UCSD-AML1 (cell line): Measurements from ENCODE around the gene ZNF830.
"Not testable (repeated sequence)": the region's sequence is repeated elsewhere in the genome, so short reads cannot be mapped to it uniquely, and the experiment has no call there.

Experiments used
- DNase-seq: peaks from one replicate; lab custom pipeline; 2025; ENCODE audit not compliant: unreplicated experiment; lab: John Stamatoyannopoulos, UW

ZNF830 gene

GRCh38 chr17:34961093-34961911 lies at the start of gene ZNF830, which contains the start of gene CCT6B:
TSS of gene ZNF830 (plus strand) at chr17:34961540. CDS start at chr17:34961567, 27 bp downstream.
TSS of gene CCT6B (minus strand) at chr17:34961460. CDS start at chr17:34961393, 67 bp downstream.
- DNase-seq: peak; percentile 88

- no peak for DNase-seq
Measured at GRCh38 chr17:34913001-34913400, 48.3 kb upstream of the ZNF830 start.

- DNase-seq: no peak
Measured at GRCh38 chr17:34916120-34916519, 45.2 kb upstream of the ZNF830 start.

GRCh38 chr17:34917381-34917780 lies 44.0 kb upstream of the ZNF830 start:
- no peak for DNase-seq

GRCh38 chr17:34920676-34921075 lies 40.7 kb upstream of the ZNF830 start:
- DNase-seq: no peak

- DNase-seq: no peak
Measured at GRCh38 chr17:34926661-34927060, 34.7 kb upstream of the ZNF830 start.

GRCh38 chr17:34930283-34930682 lies 31.1 kb upstream of the ZNF830 start:
- no peak for DNase-seq

GRCh38 chr17:34950780-34951179 lies 10.6 kb upstream of the ZNF830 start:
- DNase-seq: not testable (repeated sequence)

- DNase-seq: no peak
Measured at GRCh38 chr17:34958438-34958837, 2.9 kb upstream of the ZNF830 start.

- DNase-seq: no peak
Measured at GRCh38 chr17:34974179-34974578, 12.8 kb downstream of the ZNF830 start.

- DNase-seq: no peak
Measured at GRCh38 chr17:34974794-34975785, 13.8 kb downstream of the ZNF830 start.

GRCh38 chr17:34979153-34979552 lies 17.8 kb downstream of the ZNF830 start:
- DNase-seq: no peak

GRCh38 chr17:34979650-34980352 lies 18.5 kb downstream of the ZNF830 start:
- no peak for DNase-seq

- DNase-seq: peak; percentile 93
Measured at GRCh38 chr17:34980353-34980680, 19.0 kb downstream of the ZNF830 start, which contains the start of gene LIG3. TSS of gene LIG3 (plus strand) at chr17:34980512. CDS start at chr17:34983006, 2,494 bp downstream.

- DNase-seq: peak; percentile 88
Measured at GRCh38 chr17:34980681-34981537, 19.6 kb downstream of the ZNF830 start.

- no peak for DNase-seq
Measured at GRCh38 chr17:34981538-34982241, 20.4 kb downstream of the ZNF830 start.

- no peak for DNase-seq
Measured at GRCh38 chr17:34987232-34987631, 25.9 kb downstream of the ZNF830 start.

GRCh38 chr17:34988644-34989043 lies 27.3 kb downstream of the ZNF830 start:
- DNase-seq: no peak

- no peak for DNase-seq
Measured at GRCh38 chr17:34989473-34989872, 28.1 kb downstream of the ZNF830 start.
